Neural cell (in vitro differentiated cells): ENCODE results near the gene AOAH. TPM values are rescaled to one million over a fixed set of nuclear protein-coding genes. Genes with fewer than 3 reads are reported as not detected.

Source experiments
- H2AFZ ChIP-seq: fragments of 200-600, 300-800 bp; sonication (generic), shearing (Covaris generic); 2 replicates; pipeline ENCODE4 v1.6.0; 2014; ENCODE audit warnings: low read depth, mild to moderate bottlenecking, antibody characterized with exemption, low read length, moderate library complexity
- H3F3A ChIP-seq: fragments of 200-600 bp; shearing (Covaris generic); 2 replicates; pipeline ENCODE4 v1.6.1; 2016; ENCODE audit warnings: mild to moderate bottlenecking, moderate library complexity, mixed read lengths, antibody characterized with exemption, low read length; ENCODE audit not compliant: insufficient read depth, poor library complexity, severe bottlenecking
- H3K27ac ChIP-seq: fragments of 200-600, 300-800 bp; sonication (generic), shearing (Covaris generic); 2 replicates; pipeline ENCODE4 v1.5.1; 2014; ENCODE audit warnings: mild to moderate bottlenecking, low read length, moderate library complexity
- H3K27me3 ChIP-seq: fragments of 300-800, 200-600 bp; sonication (generic), shearing (Covaris generic); 2 replicates; pipeline ENCODE4 v1.6.0; 2014; ENCODE audit warnings: mild to moderate bottlenecking, low read depth, low read length, moderate library complexity; ENCODE audit not compliant: insufficient read depth
- H3K36me3 ChIP-seq: fragments of 300-800, 200-600 bp; sonication (generic), shearing (Covaris generic); 2 replicates; pipeline ENCODE4 v1.5.1; 2014; ENCODE audit warnings: mild to moderate bottlenecking, antibody characterized with exemption, low read length, moderate library complexity; ENCODE audit not compliant: insufficient read depth
- H3K4me2 ChIP-seq: fragments of 300-800, 200-600 bp; sonication (generic), shearing (Covaris generic); 2 replicates; pipeline ENCODE4 v1.6.0; 2014; ENCODE audit warnings: mild to moderate bottlenecking, low read length
- H3K4me3 ChIP-seq: fragments of 300-800, 200-600 bp; sonication (generic), shearing (Covaris generic); 2 replicates; pipeline ENCODE4 v1.5.1; 2014; ENCODE audit warnings: mild to moderate bottlenecking, low read length, moderate library complexity
- H3K79me2 ChIP-seq: fragments of 200-600 bp; shearing (Covaris generic); replicated peaks from 2 replicates; pipeline ENCODE4 v1.6.0; 2014; ENCODE audit warnings: mild to moderate bottlenecking, low read length, moderate library complexity; ENCODE audit not compliant: insufficient read depth
- H3K9ac ChIP-seq: fragments of 300-800, 200-600 bp; sonication (generic), shearing (Covaris generic); 2 replicates; pipeline ENCODE4 v1.6.1; 2016; ENCODE audit warnings: mild to moderate bottlenecking, low read length, mixed read lengths
- H3K9me2 ChIP-seq: fragments of 200-600 bp; shearing (Covaris generic); 2 replicates; pipeline ENCODE4 v1.6.1; 2016; ENCODE audit warnings: mild to moderate bottlenecking, low read length, mixed read lengths; ENCODE audit not compliant: insufficient read depth
- H3K9me3 ChIP-seq: fragments of 200-600, 300-800 bp; sonication (generic), shearing (Covaris generic); 2 replicates; pipeline ENCODE4 v1.6.1; 2016; ENCODE audit warnings: mild to moderate bottlenecking, mixed run types, low read length, moderate library complexity, mixed read lengths
- H4K20me1 ChIP-seq: fragments of 200-600 bp; shearing (Covaris generic); 2 replicates; pipeline ENCODE4 v1.6.1; 2016; ENCODE audit warnings: mild to moderate bottlenecking, mixed run types; ENCODE audit not compliant: insufficient read depth
- EP300 ChIP-seq: fragments of 450-650 bp; conservative IDR thresholded peaks from 2 replicates; pipeline ENCODE4 v1.6.1; 2014; ENCODE audit warnings: antibody characterized with exemption, mild to moderate bottlenecking, moderate library complexity; ENCODE audit not compliant: poor library complexity, severe bottlenecking
- EZH2 ChIP-seq: fragments of 200-600, 300-800 bp; shearing (Covaris generic), sonication (generic); IDR thresholded peaks from 2 replicates; pipeline ENCODE4 v1.6.1; 2014; ENCODE audit warnings: antibody characterized with exemption, low read length, borderline replicate concordance, mild to moderate bottlenecking; ENCODE audit not compliant: insufficient read depth, poor library complexity, severe bottlenecking
- MXI1 ChIP-seq: fragments of 450-650 bp; conservative IDR thresholded peaks from 2 replicates; pipeline ENCODE4 v1.6.1; 2014; ENCODE audit warnings: antibody characterized with exemption, mild to moderate bottlenecking; ENCODE audit not compliant: poor library complexity, severe bottlenecking
- POLR2AphosphoS5 ChIP-seq: IDR thresholded peaks from 2 replicates; pipeline ENCODE4 v1.6.1; 2012
- RAD21 ChIP-seq: fragments of 450-650 bp; conservative IDR thresholded peaks from 2 replicates; pipeline ENCODE4 v1.6.1; 2014; ENCODE audit warnings: antibody characterized with exemption, mild to moderate bottlenecking, moderate library complexity
- SMC3 ChIP-seq: fragments of 450-650 bp; conservative IDR thresholded peaks from 2 replicates; pipeline ENCODE4 v1.6.1; 2014; ENCODE audit warnings: antibody characterized with exemption, mild to moderate bottlenecking, moderate library complexity; ENCODE audit not compliant: poor library complexity
- TAF1 ChIP-seq: IDR thresholded peaks from 2 replicates; pipeline ENCODE4 v1.6.1; 2012; ENCODE audit warnings: low read depth
- polyA plus RNA-seq: library from polyadenylated mRNA; depleted of rRNA; stranded (reverse); fragments of >200 nt; gene quantifications from 2 replicates; pipeline ENCODE4 v1.2.3, GENCODE V29; 2014
- TF ChIP-seq, protein P1 (sequence below): IDR thresholded peaks from 2 replicates; pipeline ENCODE4 v1.6.1; 2012; ENCODE audit warnings: borderline replicate concordance
- TF ChIP-seq, protein P2 (sequence below): fragments of 450-650 bp; IDR thresholded peaks from 2 replicates; pipeline ENCODE4 v1.5.1; 2014; ENCODE audit warnings: antibody characterized with exemption, mild to moderate bottlenecking, moderate library complexity; ENCODE audit not compliant: poor library complexity, severe bottlenecking

AOAH gene
- polyA plus RNA-seq, 1 donor from 2014 or later: 4.3 TPM

DNA sequence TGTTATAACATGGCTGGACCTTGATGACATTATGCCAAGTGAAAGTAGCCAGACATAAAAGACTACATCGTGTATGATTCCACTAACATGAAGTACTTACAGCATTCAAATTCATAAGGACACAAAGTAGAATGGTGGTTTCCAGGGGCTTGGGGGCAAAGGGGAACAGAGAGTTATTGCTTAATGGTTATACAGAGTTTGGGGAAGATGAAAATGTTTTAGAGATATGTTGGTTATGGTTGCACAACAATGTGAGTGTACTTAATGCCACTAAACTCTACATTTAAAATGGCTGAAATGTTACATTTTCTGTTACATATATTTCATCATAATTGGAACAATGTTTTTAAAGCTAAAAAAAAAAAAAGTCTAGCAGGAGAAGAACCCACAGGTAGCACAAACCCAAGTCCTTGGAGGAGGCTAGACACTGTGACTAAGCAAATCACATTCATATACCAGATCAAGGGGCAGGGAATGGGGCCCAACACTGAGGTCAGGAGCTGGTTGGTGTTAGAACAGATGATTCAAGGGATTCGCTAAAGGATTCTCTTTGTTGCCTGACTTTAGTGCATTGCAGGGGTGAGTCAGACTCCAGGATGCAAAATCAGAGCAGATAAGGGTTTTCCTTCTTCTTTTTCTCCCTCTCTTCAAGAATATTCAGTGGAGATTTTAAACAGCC lies 25.1 kb upstream of the AOAH start:
- Histone ChIP-seq H2AFZ (no peak overlapping the region), H3K4me2 (no peak overlapping the region), H3K9me3 (no peaks in the 10 kb centered on the region), H3K4me3 (no peak overlapping the region), H3K36me3 (no peaks in the 10 kb centered on the region), H3K27ac (no peak overlapping the region), H3F3A (no peaks in the 10 kb centered on the region), H4K20me1 (no peaks in the 10 kb centered on the region), H3K9me2 (no peaks in the 10 kb centered on the region), H3K9ac (no peak overlapping the region), H3K79me2 (no peaks in the 10 kb centered on the region), H3K27me3 (no peaks in the 10 kb centered on the region)
- TF ChIP-seq MXI1 (no peak), TAF1 (no peak), SMC3 (no peak), EZH2 (no peak), POLR2AphosphoS5 (no peak), EP300 (no peak), RAD21 (no peak)
- TF ChIP-seq, protein P1, sequence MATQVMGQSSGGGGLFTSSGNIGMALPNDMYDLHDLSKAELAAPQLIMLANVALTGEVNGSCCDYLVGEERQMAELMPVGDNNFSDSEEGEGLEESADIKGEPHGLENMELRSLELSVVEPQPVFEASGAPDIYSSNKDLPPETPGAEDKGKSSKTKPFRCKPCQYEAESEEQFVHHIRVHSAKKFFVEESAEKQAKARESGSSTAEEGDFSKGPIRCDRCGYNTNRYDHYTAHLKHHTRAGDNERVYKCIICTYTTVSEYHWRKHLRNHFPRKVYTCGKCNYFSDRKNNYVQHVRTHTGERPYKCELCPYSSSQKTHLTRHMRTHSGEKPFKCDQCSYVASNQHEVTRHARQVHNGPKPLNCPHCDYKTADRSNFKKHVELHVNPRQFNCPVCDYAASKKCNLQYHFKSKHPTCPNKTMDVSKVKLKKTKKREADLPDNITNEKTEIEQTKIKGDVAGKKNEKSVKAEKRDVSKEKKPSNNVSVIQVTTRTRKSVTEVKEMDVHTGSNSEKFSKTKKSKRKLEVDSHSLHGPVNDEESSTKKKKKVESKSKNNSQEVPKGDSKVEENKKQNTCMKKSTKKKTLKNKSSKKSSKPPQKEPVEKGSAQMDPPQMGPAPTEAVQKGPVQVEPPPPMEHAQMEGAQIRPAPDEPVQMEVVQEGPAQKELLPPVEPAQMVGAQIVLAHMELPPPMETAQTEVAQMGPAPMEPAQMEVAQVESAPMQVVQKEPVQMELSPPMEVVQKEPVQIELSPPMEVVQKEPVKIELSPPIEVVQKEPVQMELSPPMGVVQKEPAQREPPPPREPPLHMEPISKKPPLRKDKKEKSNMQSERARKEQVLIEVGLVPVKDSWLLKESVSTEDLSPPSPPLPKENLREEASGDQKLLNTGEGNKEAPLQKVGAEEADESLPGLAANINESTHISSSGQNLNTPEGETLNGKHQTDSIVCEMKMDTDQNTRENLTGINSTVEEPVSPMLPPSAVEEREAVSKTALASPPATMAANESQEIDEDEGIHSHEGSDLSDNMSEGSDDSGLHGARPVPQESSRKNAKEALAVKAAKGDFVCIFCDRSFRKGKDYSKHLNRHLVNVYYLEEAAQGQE: no peak
- TF ChIP-seq, protein P2, sequence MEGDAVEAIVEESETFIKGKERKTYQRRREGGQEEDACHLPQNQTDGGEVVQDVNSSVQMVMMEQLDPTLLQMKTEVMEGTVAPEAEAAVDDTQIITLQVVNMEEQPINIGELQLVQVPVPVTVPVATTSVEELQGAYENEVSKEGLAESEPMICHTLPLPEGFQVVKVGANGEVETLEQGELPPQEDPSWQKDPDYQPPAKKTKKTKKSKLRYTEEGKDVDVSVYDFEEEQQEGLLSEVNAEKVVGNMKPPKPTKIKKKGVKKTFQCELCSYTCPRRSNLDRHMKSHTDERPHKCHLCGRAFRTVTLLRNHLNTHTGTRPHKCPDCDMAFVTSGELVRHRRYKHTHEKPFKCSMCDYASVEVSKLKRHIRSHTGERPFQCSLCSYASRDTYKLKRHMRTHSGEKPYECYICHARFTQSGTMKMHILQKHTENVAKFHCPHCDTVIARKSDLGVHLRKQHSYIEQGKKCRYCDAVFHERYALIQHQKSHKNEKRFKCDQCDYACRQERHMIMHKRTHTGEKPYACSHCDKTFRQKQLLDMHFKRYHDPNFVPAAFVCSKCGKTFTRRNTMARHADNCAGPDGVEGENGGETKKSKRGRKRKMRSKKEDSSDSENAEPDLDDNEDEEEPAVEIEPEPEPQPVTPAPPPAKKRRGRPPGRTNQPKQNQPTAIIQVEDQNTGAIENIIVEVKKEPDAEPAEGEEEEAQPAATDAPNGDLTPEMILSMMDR: no peak

DNA sequence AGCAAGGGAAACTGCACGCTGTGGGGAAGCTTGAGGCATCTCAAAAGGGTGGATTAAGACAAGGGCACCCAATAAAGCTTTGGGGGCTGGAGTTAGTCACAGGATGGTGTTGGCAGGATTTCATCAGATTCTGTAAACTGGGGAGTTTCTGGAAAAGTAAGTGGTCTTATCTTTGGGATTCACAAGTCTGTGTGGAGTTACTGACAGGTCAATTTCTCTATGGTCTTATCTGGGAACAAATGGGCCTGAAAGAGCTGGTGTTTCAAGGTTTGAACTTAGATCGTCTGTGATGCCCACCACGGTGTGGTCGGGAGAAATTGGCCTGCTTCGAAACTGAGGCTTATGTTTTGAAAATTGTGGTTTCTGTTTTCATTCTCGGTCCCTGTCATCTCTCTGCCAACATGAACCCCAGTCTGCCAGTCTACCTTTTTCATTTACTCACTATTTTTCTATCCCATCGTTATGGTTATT lies 23.8 kb upstream of the AOAH start:
- H3K4me2 ChIP-seq: no peak overlapping the region
- no peaks in the 10 kb centered on the region for H3K9me2 ChIP-seq
- no peaks in the 10 kb centered on the region for H3K36me3 ChIP-seq

More for the DNA sequence above, 23.8 kb upstream of the AOAH start:
- no peak for TF ChIP-seq MXI1
- no peak for TF ChIP-seq SMC3
- TF ChIP-seq POLR2AphosphoS5: no peak
- no peak for TF ChIP-seq RAD21
- no peak for TF ChIP-seq EZH2
- TF ChIP-seq, protein P1: no peak
- TF ChIP-seq TAF1: no peak
- TF ChIP-seq, protein P2: no peak
- TF ChIP-seq EP300: no peak
- H3F3A ChIP-seq: no peaks in the 10 kb centered on the region
- H2AFZ ChIP-seq: no peak overlapping the region
- H3K79me2 ChIP-seq: no peaks in the 10 kb centered on the region
- H4K20me1 ChIP-seq: no peaks in the 10 kb centered on the region
- no peaks in the 10 kb centered on the region for H3K9me3 ChIP-seq
- no peak overlapping the region for H3K4me3 ChIP-seq
- H3K9ac ChIP-seq: no peak overlapping the region
- no peaks in the 10 kb centered on the region for H3K27me3 ChIP-seq
- no peak overlapping the region for H3K27ac ChIP-seq
